Skin of body (tissue), 2 donors: Measurements from ENCODE around the gene RCVRN. TPM values are rescaled to one million over a fixed set of nuclear protein-coding genes. Genes with fewer than 3 reads are reported as not detected.
"Not testable (repeated sequence)": the region's sequence is repeated elsewhere in the genome, so short reads cannot be mapped to it uniquely, and the experiment has no call there.

Experiments
- DNase-seq: peaks from one replicate; lab custom pipeline; 2025; lab: John Stamatoyannopoulos, UW
- total RNA-seq: library from RNA; depleted of rRNA; stranded (reverse); fragments of >200 nt; gene quantifications from one replicate; pipeline ENCODE4 v1.2.3, GENCODE V29; 2014

The RCVRN gene
- total RNA-seq, 1 donor from 2014 or later = 0.10 TPM

DNA sequence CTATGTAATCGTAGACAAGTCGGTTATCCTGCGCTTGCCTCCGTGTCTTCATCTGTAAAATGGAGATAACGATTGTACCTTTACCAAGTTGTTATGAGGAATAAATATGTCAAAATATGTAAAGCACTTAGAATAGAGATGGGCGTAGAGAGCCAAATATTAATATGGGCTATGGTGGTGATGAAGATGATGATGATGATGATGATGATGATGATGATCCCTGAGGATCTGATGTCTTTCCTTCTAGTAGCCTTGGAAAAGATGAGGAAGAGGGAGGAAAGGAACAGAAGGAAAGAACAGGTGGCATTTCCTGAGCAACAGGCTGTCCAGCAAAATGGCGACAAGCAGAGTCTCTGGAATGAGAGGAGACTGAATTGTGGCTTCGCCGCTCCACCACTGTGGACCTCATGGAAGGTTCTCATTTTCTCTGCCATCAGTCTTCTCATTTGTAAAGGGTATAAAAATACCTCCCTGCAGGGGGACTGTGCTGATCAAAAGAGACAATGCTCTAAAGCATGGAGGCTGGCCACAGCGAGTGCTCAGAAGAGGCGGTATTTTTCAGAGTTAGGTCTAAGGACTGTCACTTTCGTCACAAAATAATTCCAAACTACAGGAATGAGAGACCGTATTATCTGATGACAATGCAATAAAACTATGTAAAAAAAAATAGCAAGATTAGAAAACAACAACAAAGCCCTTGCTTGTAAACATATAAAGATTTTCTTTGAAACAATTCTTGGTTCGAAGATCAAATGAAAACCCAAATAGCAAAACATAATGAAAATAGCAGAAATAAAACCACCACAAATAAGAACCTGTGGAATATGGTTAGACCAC is 17.2 kb upstream of the RCVRN start:
- no peak for DNase-seq

DNA sequence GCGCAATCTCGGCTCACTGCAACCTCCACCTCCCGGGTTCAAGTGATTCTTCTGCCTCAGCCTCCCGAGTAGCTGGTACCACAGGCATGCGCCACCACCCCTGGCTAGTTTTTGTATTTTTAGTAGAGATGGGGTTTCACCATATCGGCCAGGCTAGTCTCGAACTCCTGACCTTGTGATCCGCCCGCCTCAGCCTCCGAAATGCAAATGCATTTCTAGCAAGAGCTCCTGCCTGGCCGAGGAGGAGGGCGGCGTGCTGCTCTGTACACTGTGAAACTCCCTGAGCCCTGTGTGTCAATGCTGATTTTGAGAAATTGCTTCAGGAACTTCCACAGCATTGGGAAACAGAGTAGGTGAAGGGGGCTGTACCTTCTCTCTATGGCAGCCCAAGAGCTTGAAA is 16.1 kb upstream of the RCVRN start:
- not testable (repeated sequence) for DNase-seq

GRCh38 chr17:9918804-9919352 is 13.8 kb upstream of the RCVRN start:
- DNase-seq = no peak

GRCh38 chr17:9918352-9918751 is 13.3 kb upstream of the RCVRN start:
- no peak for DNase-seq

GRCh38 chr17:9917801-9918200 is 12.7 kb upstream of the RCVRN start:
- no peak for DNase-seq

GRCh38 chr17:9917131-9917530 is 12.1 kb upstream of the RCVRN start:
- no peak for DNase-seq

GRCh38 chr17:9916108-9916507 is 11.0 kb upstream of the RCVRN start:
- no peak for DNase-seq

- DNase-seq = no peak
These were observed 8.4 kb upstream of the RCVRN start for GRCh38 chr17:9913476-9913875.

DNA sequence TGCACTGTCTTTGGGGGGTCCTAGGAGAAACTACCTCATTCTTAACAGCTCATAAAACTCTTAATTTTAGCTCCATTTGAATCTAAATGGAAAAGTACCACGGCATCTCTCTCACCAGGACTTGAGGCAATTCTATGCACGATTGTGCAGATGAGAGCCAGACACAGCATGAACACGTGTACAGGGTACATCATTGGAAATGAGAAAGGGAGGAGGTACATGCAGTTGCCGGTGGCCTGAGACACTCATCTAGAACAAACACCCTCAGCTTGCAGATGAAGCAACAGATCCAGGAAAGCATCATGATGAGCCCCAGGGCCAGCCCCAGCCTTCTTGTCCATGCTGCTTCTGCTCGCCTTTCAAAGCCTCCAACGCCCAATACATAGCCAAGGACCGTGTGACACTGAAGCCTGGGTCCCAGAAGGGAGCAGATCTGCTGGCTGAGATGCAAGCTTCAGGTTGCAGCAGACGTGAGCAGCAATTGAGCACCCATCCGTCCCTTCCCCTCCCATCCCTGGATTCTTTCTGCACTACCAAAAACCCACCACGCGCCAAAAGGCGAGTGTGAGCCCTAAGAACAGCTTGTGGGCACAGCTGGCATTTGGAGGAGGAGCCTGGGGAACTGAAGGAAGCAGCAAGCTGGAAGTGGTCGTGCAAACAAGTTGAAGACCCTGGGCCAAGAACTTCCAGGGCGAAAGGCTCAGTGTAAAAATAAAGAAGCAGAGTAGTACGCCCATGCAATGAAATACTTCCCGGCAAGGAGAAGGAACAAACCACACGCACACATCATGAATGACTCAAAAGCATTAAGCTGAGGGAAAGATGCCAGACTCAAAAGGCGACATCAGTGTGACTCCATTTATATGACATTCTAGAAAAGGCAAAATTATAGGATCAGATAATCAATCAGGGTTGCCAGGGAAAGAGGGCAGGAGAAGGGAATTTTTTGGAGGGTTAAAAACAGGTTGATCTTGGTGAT is 7.3 kb upstream of the RCVRN start:
- DNase-seq = peak; percentile 22

DNA sequence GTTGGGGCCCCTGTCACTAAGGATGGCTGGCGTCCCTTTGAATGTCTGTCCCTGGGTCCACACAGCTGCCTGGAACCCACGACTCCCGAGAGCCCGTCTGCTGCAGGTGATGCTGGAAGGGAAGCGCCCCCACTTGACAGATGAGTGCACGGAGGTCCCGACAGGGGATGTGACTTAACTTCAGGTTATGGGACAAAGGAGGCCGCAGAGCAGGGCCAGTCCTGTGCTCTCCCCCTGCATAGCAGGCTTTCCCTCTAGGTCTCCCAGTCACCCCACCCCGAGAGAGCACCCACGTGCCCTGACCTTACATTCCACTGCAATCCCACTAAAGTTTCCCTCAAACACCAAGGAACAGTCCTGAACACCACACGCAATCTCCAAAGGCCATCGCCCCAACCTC is 6.0 kb upstream of the RCVRN start:
- no peak for DNase-seq

DNA sequence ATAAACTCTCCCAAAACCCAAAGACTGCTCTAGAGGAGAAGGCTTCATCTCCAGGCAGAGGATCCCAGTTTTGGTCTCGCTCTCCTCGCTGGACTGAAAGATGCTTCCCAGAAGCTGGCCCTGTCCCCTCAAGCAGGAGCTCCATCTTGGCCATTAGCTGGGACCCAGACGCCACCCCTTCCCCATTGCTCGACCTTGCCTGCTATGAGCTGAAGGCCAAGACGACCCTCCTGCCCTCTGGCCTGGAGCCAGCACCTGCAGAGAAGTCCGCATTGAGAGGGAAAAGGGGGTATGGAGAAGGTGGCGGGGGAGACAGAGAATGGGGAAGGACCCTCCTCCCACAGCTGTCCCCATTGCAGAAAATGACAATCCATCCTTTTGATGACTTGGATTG is 3.6 kb upstream of the RCVRN start:
- DNase-seq = no peak

DNA sequence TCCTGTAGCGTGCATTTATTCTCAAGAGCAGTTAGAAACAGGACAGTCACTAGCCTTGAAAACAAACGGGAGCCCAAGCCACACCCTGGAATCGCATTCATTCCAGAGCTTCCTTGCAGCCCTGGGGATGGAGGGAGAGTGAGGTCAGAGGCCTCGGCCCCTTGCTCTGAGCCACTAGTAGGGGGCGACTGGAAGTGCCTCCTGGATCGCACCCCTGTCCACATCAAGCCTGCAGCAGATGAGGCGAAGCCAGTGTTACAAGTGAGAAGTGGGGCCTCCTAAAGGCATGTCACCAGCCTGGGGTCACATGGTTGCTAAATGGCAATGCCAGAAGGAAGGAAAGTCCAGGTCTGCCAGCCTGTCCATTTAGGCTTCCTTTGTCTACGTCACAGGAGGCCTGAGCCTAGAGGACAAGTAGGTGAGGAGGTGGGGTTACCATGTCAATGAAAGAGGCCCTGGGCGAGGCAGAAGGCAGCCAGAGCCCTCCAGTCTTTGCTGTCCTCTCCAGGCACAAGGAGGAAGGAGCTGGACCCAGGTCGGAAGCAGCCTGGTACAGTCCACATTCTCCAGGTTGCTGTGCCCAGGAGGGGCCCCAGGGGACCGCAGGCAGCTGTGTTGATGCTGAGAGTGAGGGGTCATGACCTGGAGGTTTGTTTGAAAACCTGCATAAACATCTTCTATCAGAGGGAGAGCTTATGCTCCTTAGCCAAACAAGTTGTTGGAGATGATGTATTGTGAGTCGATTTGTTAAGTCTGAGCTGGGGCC is 3.0 kb upstream of the RCVRN start:
- DNase-seq = no peak

DNA sequence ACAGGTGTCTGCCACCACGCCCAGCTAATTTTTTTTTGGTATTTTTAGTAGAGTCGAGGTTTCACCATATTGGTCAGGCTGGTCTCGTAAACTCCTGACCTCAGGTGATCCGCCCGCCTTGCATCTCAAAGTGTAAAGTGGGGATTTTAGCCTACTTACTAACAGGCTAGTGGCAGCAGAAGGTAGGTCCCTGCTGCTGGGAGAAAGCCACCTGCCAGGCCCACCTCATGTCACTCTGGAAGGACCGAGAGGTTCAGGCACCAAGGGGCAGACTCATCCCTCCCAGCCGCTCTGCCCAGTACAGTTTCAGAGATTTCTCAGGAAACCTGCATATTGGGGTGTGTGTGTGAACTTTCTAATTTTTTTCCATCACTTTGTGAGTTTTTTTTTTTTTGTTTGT is 2.1 kb upstream of the RCVRN start:
- no peak for DNase-seq

- DNase-seq = no peak
These were observed 1.5 kb upstream of the RCVRN start for GRCh38 chr17:9906616-9907015.

GRCh38 chr17:9905902-9906301 is 831 bp upstream of the RCVRN start:
- DNase-seq = no peak

GRCh38 chr17:9904277-9905077 is 594 bp downstream of the RCVRN start:
- DNase-seq = no peak

- DNase-seq = peak; percentile 67
These were observed 3.0 kb downstream of the RCVRN start for GRCh38 chr17:9902120-9902519.

DNA sequence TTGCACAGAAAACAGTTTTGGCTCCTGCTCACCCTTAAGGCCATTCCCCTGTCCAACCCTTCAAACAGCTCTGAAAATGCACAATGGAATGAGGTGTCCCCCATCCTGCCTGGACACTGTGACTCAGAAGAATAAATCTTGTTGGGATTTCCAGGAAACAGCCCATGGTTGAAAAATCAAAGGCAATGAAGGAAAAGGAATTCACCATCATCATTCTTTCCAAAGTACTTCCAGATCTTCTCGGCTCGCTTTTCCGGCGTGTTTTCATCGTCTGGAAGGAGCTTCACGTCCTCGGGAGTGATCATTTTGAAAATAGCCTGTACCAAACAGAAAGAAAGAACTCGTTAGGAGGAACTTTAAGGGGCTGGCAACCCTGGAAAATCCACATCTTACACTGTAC is 4.3 kb downstream of the RCVRN start:
- peak; percentile 89 for DNase-seq

- DNase-seq = no peak
These were observed 5.0 kb downstream of the RCVRN start for GRCh38 chr17:9900044-9900594.
